DOHH2 (cell line): ENCODE measurements around the gene CATSPERZ.
"Not testable (repeated sequence)": the region's sequence is repeated elsewhere in the genome, so short reads cannot be mapped to it uniquely, and the experiment has no call there.

Experiments
- H3F3A ChIP-seq: fragments of 200-600 bp; sonication (generic), shearing (Covaris generic); 2 replicates; pipeline ENCODE4 v1.6.0; 2016; ENCODE audit warnings: antibody characterized with exemption, mild to moderate bottlenecking; ENCODE audit not compliant: control insufficient read depth, insufficient read depth
- H3K27ac ChIP-seq: fragments of 200-600 bp; sonication (generic); 2 replicates; pipeline ENCODE4 v1.5.1; 2014; ENCODE audit warnings: low read depth, mild to moderate bottlenecking, low read length, moderate library complexity
- H3K27me3 ChIP-seq: fragments of 200-600 bp; sonication (generic); 2 replicates; pipeline ENCODE4 v1.6.1; 2014; ENCODE audit warnings: mild to moderate bottlenecking, low read length, mixed read lengths; ENCODE audit not compliant: control insufficient read depth
- H3K36me3 ChIP-seq: fragments of 200-600 bp; sonication (generic); 2 replicates; pipeline ENCODE4 v1.6.1; 2014; ENCODE audit warnings: mild to moderate bottlenecking, low read length, moderate library complexity, mixed read lengths; ENCODE audit not compliant: control insufficient read depth
- H3K4me1 ChIP-seq: fragments of 200-600 bp; sonication (generic); 2 replicates; pipeline ENCODE4 v1.6.1; 2014; ENCODE audit warnings: mild to moderate bottlenecking, low read length, mixed read lengths; ENCODE audit not compliant: control insufficient read depth
- H3K4me2 ChIP-seq: fragments of 200-600 bp; sonication (generic); 2 replicates; pipeline ENCODE4 v1.6.0; 2014; ENCODE audit warnings: mild to moderate bottlenecking, low read length, moderate library complexity
- H3K4me3 ChIP-seq: fragments of 200-600 bp; sonication (generic); 2 replicates; pipeline ENCODE4 v1.5.1; 2014; ENCODE audit warnings: mild to moderate bottlenecking, low read length, mixed read lengths
- H3K79me2 ChIP-seq: fragments of 200-600 bp; sonication (generic); 2 replicates; pipeline ENCODE4 v1.6.1; 2014; ENCODE audit warnings: mild to moderate bottlenecking, low read length, mixed read lengths; ENCODE audit not compliant: control insufficient read depth
- H3K9me2 ChIP-seq: fragments of 200-600 bp; sonication (generic); replicated peaks from 2 replicates; pipeline ENCODE4 v1.6.1; 2014; ENCODE audit warnings: mild to moderate bottlenecking, low read length, mixed read lengths; ENCODE audit not compliant: control insufficient read depth
- H3K9me3 ChIP-seq: fragments of 200-600 bp; sonication (generic); 2 replicates; pipeline ENCODE4 v1.6.1; 2014; ENCODE audit warnings: antibody characterized with exemption, low read length, mixed read lengths; ENCODE audit not compliant: control insufficient read depth, insufficient read depth
- H4K20me1 ChIP-seq: fragments of 200-600 bp; sonication (generic); 2 replicates; pipeline ENCODE4 v1.6.0; 2014; ENCODE audit warnings: low read depth, mild to moderate bottlenecking, antibody characterized with exemption, low read length, moderate library complexity; ENCODE audit not compliant: control insufficient read depth, insufficient read depth
- CTCF ChIP-seq: fragments of 200-600 bp; sonication (generic); IDR thresholded peaks from one replicate; pipeline ENCODE4 v1.5.1; 2014; ENCODE audit warnings: antibody characterized with exemption, mild to moderate bottlenecking, low read depth, low read length; ENCODE audit not compliant: poor library complexity, severe bottlenecking
- EZH2phosphoT487 ChIP-seq: fragments of 200-600 bp; sonication (generic); IDR thresholded peaks from 2 replicates; pipeline ENCODE4 v1.6.1; 2017; ENCODE audit warnings: borderline replicate concordance, mild to moderate bottlenecking, antibody characterized with exemption, low read length, moderate library complexity, mixed read lengths

The CATSPERZ gene

DNA sequence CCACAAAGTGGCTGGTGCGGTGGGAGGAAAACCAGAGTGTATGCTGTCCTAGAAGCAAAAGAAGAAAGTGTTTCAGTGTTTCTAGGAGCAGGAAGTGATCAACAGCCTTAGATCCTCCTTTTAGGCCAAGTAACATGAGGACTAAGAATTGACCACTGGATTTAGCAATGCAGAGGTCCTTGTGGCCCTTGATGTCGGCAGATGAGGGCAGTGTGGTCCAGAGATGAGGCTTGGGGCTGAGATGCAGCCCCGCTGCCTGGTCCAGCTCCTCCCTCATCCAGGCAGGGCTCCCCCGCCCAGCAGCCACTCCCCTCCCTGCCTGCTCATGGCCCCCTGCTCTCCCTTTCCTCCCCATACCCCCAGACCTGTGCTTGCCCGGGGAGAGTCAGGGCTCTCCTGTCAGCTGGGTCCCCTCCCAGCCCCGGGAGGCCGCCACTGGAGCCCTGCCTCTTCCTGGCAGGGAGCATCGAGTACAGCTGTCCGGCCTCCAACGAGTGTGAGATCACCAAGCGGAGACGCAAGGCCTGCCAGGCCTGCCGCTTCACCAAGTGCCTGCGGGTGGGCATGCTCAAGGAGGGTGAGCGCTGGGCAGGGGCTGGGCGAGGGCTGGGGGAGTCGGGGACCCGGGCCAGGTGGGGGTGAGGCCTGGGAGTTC is 13.5 kb downstream of the CATSPERZ start:
- Histone ChIP-seq H3K36me3 (peaks cover 59% of the 10 kb centered on the region), H3K27me3 (no peaks in the 10 kb centered on the region), H3F3A (peaks cover 19% of the 10 kb centered on the region), H3K9me2 (no peaks in the 10 kb centered on the region), H3K79me2 (peaks cover 63% of the 10 kb centered on the region), H3K4me1 (peaks cover 21% of the 10 kb centered on the region), H4K20me1 (no peaks in the 10 kb centered on the region), H3K9me3 (no peaks in the 10 kb centered on the region), H3K4me2 (no peak overlapping the region), H3K27ac (no peak overlapping the region), H3K4me3 (no peak overlapping the region)
- TF ChIP-seq CTCF (no peak), EZH2phosphoT487 (no peak)

- Histone ChIP-seq H3K27ac (no peak overlapping the region), H3K27me3 (no peaks in the 10 kb centered on the region), H3K4me1 (peaks cover 26% of the 10 kb centered on the region), H3K4me3 (no peak overlapping the region), H3F3A (peaks cover 19% of the 10 kb centered on the region), H3K36me3 (peaks cover 60% of the 10 kb centered on the region), H3K9me2 (no peaks in the 10 kb centered on the region), H4K20me1 (no peaks in the 10 kb centered on the region), H3K79me2 (peaks cover 64% of the 10 kb centered on the region), H3K9me3 (no peaks in the 10 kb centered on the region), H3K4me2 (no peak overlapping the region)
- no peak for TF ChIP-seq EZH2phosphoT487
These were observed 14.1 kb downstream of the CATSPERZ start for GRCh38 chr11:64314146-64314804.

- H3K4me3 ChIP-seq, result no peak overlapping the region
- H3K4me1 ChIP-seq, result peaks cover 28% of the 10 kb centered on the region
- H3K9me2 ChIP-seq, result no peaks in the 10 kb centered on the region
- H3K36me3 ChIP-seq, result peaks cover 57% of the 10 kb centered on the region
- no peaks in the 10 kb centered on the region for H4K20me1 ChIP-seq
- H3K79me2 ChIP-seq, result peaks cover 61% of the 10 kb centered on the region
- no peaks in the 10 kb centered on the region for H3K9me3 ChIP-seq
- no peaks in the 10 kb centered on the region for H3K27me3 ChIP-seq
- H3K27ac ChIP-seq, result no peak overlapping the region
- no peak for TF ChIP-seq EZH2phosphoT487
- TF ChIP-seq CTCF, result peak; percentile 36
- peaks cover 19% of the 10 kb centered on the region for H3F3A ChIP-seq
- peak overlapping the region; percentile 79; the same call in 1 of the 2 replicates for H3K4me2 ChIP-seq
These were observed 14.8 kb downstream of the CATSPERZ start for GRCh38 chr11:64314805-64315561.

- Histone ChIP-seq H3K27ac (peak overlapping the region; percentile 93), H3K4me3 (peak overlapping the region; percentile 91)
These were observed 15.7 kb downstream of the CATSPERZ start for GRCh38 chr11:64315667-64316526.

More at GRCh38 chr11:64315667-64316526, 15.7 kb downstream of the CATSPERZ start:
- not testable (repeated sequence) for H3K27me3 ChIP-seq, H3K9me3 ChIP-seq, H4K20me1 ChIP-seq, H3K9me2 ChIP-seq
- Histone ChIP-seq H3K79me2 (peaks cover 54% of the 10 kb centered on the region), H3K36me3 (peaks cover 60% of the 10 kb centered on the region), H3F3A (peaks cover 19% of the 10 kb centered on the region), H3K4me2 (peak overlapping the region; percentile 79), H3K4me1 (peaks cover 28% of the 10 kb centered on the region)
